HG02973 (cell line): Measurements from ENCODE around the gene CYP11A1.

ENCODE experiments used
- ATAC-seq: cut with Tn5 transposase; IDR thresholded peaks from one replicate; pipeline ENCODE4 v1.9.1; 2021; ENCODE audit warnings: moderate library complexity; ENCODE audit not compliant: unreplicated experiment

The CYP11A1 gene

GRCh38 chr15:74389241-74390048 lies 22.0 kb upstream of the CYP11A1 start:
- no peak for ATAC-seq

- ATAC-seq, result no peak
Measured at GRCh38 chr15:74388363-74388951, 21.0 kb upstream of the CYP11A1 start.

- no peak for ATAC-seq
Measured at GRCh38 chr15:74387621-74388362, 20.3 kb upstream of the CYP11A1 start.

GRCh38 chr15:74387141-74387541 lies 19.7 kb upstream of the CYP11A1 start:
- no peak for ATAC-seq

- no peak for ATAC-seq
Measured at GRCh38 chr15:74386496-74387140, 19.2 kb upstream of the CYP11A1 start.

GRCh38 chr15:74385733-74386132 lies 18.3 kb upstream of the CYP11A1 start:
- ATAC-seq, result no peak

GRCh38 chr15:74384881-74385643 lies 17.6 kb upstream of the CYP11A1 start:
- ATAC-seq, result peak; percentile 48

GRCh38 chr15:74384566-74384880 lies 17.1 kb upstream of the CYP11A1 start:
- ATAC-seq, result no peak

GRCh38 chr15:74383695-74384565 lies 16.5 kb upstream of the CYP11A1 start:
- peak; percentile 43 for ATAC-seq

- ATAC-seq, result no peak
Measured at GRCh38 chr15:74383286-74383685, 15.8 kb upstream of the CYP11A1 start.

- no peak for ATAC-seq
Measured at GRCh38 chr15:74382004-74382816, 14.8 kb upstream of the CYP11A1 start.

- ATAC-seq, result no peak
Measured at GRCh38 chr15:74381481-74381880, 14.0 kb upstream of the CYP11A1 start.

- ATAC-seq, result no peak
Measured at GRCh38 chr15:74381190-74381453, 13.7 kb upstream of the CYP11A1 start.

- ATAC-seq, result no peak
Measured at GRCh38 chr15:74380361-74381189, 13.1 kb upstream of the CYP11A1 start.

- ATAC-seq, result no peak
Measured at GRCh38 chr15:74378848-74379247, 11.4 kb upstream of the CYP11A1 start.

- ATAC-seq, result no peak
Measured at GRCh38 chr15:74377831-74378766, 10.7 kb upstream of the CYP11A1 start.

- ATAC-seq, result no peak
Measured at GRCh38 chr15:74376825-74377581, 9.6 kb upstream of the CYP11A1 start.
